ENCODE data around the gene PPP2R2D. TPM values are rescaled to one million over a fixed set of nuclear protein-coding genes. Genes with fewer than 3 reads are reported as not detected.

Gene PPP2R2D
- total RNA-seq, 2 donors from 2014 or later = 35.5 to 37.5 TPM

DNA sequence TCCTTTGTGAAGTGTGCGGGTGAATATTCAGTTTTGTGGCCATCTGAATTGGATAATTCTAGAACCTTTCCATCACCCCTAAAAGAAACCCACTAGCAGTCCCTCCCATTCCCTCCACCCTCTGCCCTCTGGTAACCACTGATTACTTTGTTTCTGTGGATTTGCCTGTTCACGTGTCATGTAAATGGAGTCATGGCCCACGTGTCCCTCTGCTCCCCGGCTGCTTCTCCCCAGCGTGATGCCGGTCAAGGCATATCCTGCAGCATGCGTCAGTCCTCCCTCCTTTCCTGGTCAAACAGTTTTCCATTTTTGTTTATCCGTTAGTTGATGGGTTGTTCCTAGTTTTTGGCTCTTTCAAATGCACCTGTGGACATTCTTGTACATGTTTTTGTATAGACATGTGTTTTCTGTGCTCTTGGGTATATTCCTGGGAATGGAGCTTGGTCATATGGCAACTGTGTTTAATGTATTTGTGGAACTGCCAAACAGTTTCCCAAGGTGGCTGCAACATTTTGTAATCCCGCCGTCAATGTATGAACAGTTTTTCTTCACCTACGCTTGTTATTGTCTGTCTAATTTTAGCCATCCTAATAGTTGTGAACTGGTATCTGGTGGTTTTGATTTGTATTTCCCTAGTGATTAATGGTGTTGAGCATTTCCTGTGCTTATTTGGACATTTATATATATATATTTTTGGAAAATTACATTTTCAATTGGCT, 22.4 kb downstream of the PPP2R2D start:
- peak; percentile 32 for DNase-seq
- no peak overlapping the region for H3K27ac ChIP-seq (ENCODE audit: low read depth, low read length)
- H3K9me3 ChIP-seq (ENCODE audit: control insufficient read depth, low read length) = peaks cover 23% of the 10 kb centered on the region
- H3K4me3 Mint-ChIP-seq = no peak overlapping the region
- H3K4me1 Mint-ChIP-seq = peaks cover 22% of the 10 kb centered on the region
- TF ChIP-seq, protein P1, sequence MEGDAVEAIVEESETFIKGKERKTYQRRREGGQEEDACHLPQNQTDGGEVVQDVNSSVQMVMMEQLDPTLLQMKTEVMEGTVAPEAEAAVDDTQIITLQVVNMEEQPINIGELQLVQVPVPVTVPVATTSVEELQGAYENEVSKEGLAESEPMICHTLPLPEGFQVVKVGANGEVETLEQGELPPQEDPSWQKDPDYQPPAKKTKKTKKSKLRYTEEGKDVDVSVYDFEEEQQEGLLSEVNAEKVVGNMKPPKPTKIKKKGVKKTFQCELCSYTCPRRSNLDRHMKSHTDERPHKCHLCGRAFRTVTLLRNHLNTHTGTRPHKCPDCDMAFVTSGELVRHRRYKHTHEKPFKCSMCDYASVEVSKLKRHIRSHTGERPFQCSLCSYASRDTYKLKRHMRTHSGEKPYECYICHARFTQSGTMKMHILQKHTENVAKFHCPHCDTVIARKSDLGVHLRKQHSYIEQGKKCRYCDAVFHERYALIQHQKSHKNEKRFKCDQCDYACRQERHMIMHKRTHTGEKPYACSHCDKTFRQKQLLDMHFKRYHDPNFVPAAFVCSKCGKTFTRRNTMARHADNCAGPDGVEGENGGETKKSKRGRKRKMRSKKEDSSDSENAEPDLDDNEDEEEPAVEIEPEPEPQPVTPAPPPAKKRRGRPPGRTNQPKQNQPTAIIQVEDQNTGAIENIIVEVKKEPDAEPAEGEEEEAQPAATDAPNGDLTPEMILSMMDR (conservative IDR thresholded peaks at IDR 0.05) = no peak
- H3K9ac ChIP-seq (ENCODE audit: extremely low read depth, low read length, poor library complexity, severe bottlenecking) = no peak overlapping the region
- peaks cover 25% of the 10 kb centered on the region for H3K9me3 Mint-ChIP-seq
- H3K4me3 ChIP-seq (ENCODE audit: low read length) = no peak overlapping the region
- peaks cover 4% of the 10 kb centered on the region for H3K4me1 ChIP-seq (ENCODE audit: control insufficient read depth, insufficient read depth, low read length)
- H3K36me3 Mint-ChIP-seq (ENCODE audit: low read depth) = peaks cover 31% of the 10 kb centered on the region
- no peaks in the 10 kb centered on the region for H3K27me3 Mint-ChIP-seq (ENCODE audit: insufficient read depth)
- WGBS, 2 experiments (ENCODE audit: insufficient coverage in 1 of 2, insufficient read length in 1 of 2) = 90 to 97% methylated on average over 10 to 11 of the region's 11 CpGs
- no peaks in the 10 kb centered on the region for H3K27me3 ChIP-seq (ENCODE audit: control insufficient read depth, insufficient read depth, low read length, poor library complexity, severe bottlenecking)
- H3K36me3 ChIP-seq (ENCODE audit: control insufficient read depth, insufficient read depth, low read length) = peaks cover 11% of the 10 kb centered on the region
- no peak overlapping the region for H3K27ac Mint-ChIP-seq

DNA sequence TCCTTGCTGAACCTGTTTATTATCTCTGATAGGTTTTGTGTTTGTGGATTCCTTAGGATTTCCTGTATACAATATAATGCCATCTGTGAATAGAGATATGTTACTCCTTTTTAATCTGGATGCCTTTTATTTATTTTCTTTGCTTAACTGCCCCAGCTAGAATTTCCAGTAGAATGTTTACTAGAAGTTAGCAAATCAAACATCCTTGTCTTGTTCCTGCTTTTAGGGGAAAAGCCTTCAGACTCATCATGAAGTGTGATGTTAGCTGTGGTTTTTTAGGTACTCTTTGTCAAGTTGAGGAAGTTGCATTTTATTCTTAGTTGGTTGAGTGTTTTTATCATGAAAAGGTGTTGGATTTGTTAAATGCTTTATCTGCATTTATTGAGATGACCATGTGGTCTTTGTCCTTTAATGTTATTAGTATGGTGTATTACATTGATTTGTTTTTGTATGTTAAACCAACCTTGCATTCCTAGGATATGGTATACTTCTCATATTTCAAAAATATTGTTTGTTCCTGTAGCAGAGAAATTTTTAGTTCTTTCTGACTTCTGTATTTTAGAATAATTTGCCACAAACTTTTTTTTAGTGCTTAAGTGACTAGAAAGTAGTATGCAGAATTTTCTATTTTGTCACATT, 24.3 kb downstream of the PPP2R2D start:
- Mint-ChIP-seq H3K27ac (no peak overlapping the region), H3K9me3 (peaks cover 25% of the 10 kb centered on the region), H3K4me1 (peaks cover 42% of the 10 kb centered on the region), H3K36me3 (ENCODE audit: low read depth) (peaks cover 31% of the 10 kb centered on the region), H3K4me3 (no peak overlapping the region), H3K27me3 (ENCODE audit: insufficient read depth) (no peaks in the 10 kb centered on the region)
- H3K9ac ChIP-seq (ENCODE audit: extremely low read depth, low read length, poor library complexity, severe bottlenecking) = no peak overlapping the region
- TF ChIP-seq, protein P1 (conservative IDR thresholded peaks at IDR 0.05) = no peak
- no peaks in the 10 kb centered on the region for H3K27me3 ChIP-seq (ENCODE audit: control insufficient read depth, insufficient read depth, low read length, poor library complexity, severe bottlenecking)
- H3K4me3 ChIP-seq (ENCODE audit: low read length) = peak overlapping the region; percentile 6
- H3K27ac ChIP-seq (ENCODE audit: low read depth, low read length) = no peak overlapping the region
- peaks cover 14% of the 10 kb centered on the region for H3K36me3 ChIP-seq (ENCODE audit: control insufficient read depth, insufficient read depth, low read length)
- H3K9me3 ChIP-seq (ENCODE audit: control insufficient read depth, low read length) = peaks cover 23% of the 10 kb centered on the region
- peaks cover 13% of the 10 kb centered on the region for H3K4me1 ChIP-seq (ENCODE audit: control insufficient read depth, insufficient read depth, low read length)
- no peak for DNase-seq

DNA sequence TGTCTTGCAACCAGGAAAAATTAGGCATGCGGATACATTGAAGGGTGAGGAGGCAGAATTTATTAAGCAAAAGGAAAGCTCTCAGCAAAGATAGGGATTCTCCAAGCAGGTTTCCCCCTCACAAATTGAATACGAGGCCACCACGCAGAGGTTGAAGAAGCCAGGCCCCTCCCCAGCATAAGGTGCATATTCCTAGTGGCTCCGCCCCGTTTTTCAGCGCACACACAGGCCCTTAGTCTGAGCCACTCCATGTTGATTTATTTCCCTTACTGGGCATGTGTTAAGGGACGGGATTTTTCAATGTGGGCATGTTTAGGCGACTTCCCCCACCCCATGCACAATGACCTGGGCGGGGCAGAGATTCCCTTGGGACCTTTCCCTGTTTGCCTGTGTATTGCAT, 24.9 kb downstream of the PPP2R2D start:
- H3K9me3 Mint-ChIP-seq = peaks cover 25% of the 10 kb centered on the region
- H3K9ac ChIP-seq (ENCODE audit: extremely low read depth, low read length, poor library complexity, severe bottlenecking) = no peak overlapping the region
- DNase-seq = peak; percentile 34
- H3K4me3 Mint-ChIP-seq = no peak overlapping the region
- H3K4me3 ChIP-seq (ENCODE audit: low read length) = no peak overlapping the region
- no peak overlapping the region for H3K27ac ChIP-seq (ENCODE audit: low read depth, low read length)
- H3K4me1 Mint-ChIP-seq = peaks cover 47% of the 10 kb centered on the region
- peaks cover 13% of the 10 kb centered on the region for H3K4me1 ChIP-seq (ENCODE audit: control insufficient read depth, insufficient read depth, low read length)
- H3K36me3 ChIP-seq (ENCODE audit: control insufficient read depth, insufficient read depth, low read length) = peaks cover 19% of the 10 kb centered on the region
- no peaks in the 10 kb centered on the region for H3K27me3 Mint-ChIP-seq (ENCODE audit: insufficient read depth)
- TF ChIP-seq, protein P1 (conservative IDR thresholded peaks at IDR 0.05) = no peak
- peaks cover 23% of the 10 kb centered on the region for H3K9me3 ChIP-seq (ENCODE audit: control insufficient read depth, low read length)
- peaks cover 28% of the 10 kb centered on the region for H3K36me3 Mint-ChIP-seq (ENCODE audit: low read depth)
- no peak overlapping the region for H3K27ac Mint-ChIP-seq
- 92 to 96% methylated on average over 8 to 9 of the region's 9 CpGs for WGBS, 2 experiments (ENCODE audit: insufficient coverage in 1 of 2, insufficient read length in 1 of 2)
- H3K27me3 ChIP-seq (ENCODE audit: control insufficient read depth, insufficient read depth, low read length, poor library complexity, severe bottlenecking) = no peaks in the 10 kb centered on the region

All from endodermal cell (in vitro differentiated cells).